ENCODE data around the gene SERF1B. TPM values are rescaled to one million over a fixed set of nuclear protein-coding genes. Genes with fewer than 3 reads are reported as not detected.
"Not testable (repeated sequence)": the region's sequence is repeated elsewhere in the genome, so short reads cannot be mapped to it uniquely, and the experiment has no call there.

The SERF1B gene
- total RNA-seq, 1 experiment from 2014 or later = 30.8 TPM

DNA sequence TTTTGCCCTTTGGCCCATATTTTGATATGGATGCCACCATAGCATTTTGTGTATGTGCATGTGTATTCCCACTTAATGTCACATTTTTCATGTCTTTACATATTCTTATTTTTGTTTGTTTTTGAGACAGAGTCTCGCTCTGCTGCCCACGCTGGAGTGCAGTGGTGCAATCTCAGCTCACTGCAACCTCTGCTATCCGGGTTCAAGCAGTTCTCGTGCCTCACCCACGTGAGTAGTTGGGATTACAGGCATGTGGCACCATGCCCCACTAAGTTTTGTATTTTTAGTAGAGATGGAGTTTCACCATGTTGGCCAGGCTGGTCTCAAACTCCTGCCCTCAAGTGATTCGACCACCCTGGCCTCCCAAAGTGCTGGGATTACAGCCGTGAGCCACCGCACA is 52.6 kb downstream of the SERF1B start:
- H3K36me3 Mint-ChIP-seq (ENCODE audit: insufficient read depth, unreplicated experiment); H3K27ac Mint-ChIP-seq (ENCODE audit: unreplicated experiment); DNase-seq; BruUV-seq (replicated peaks); intact Hi-C loops (cut with micrococcal nuclease; ENCODE audit: unreplicated experiment); H3K27me3 Mint-ChIP-seq (ENCODE audit: unreplicated experiment); H3K9me3 Mint-ChIP-seq (ENCODE audit: low read depth, unreplicated experiment); CTCF ChIA-PET; H3K4me1 Mint-ChIP-seq (ENCODE audit: low read depth, unreplicated experiment); H3K4me3 Mint-ChIP-seq (ENCODE audit: low read depth, unreplicated experiment): not testable (repeated sequence)

- BruUV-seq (replicated peaks); H3K27ac Mint-ChIP-seq (ENCODE audit: unreplicated experiment); H3K4me1 Mint-ChIP-seq (ENCODE audit: low read depth, unreplicated experiment); CTCF ChIA-PET; H3K27me3 Mint-ChIP-seq (ENCODE audit: unreplicated experiment); H3K9me3 Mint-ChIP-seq (ENCODE audit: low read depth, unreplicated experiment); intact Hi-C loops (cut with micrococcal nuclease; ENCODE audit: unreplicated experiment); H3K36me3 Mint-ChIP-seq (ENCODE audit: insufficient read depth, unreplicated experiment); H3K4me3 Mint-ChIP-seq (ENCODE audit: low read depth, unreplicated experiment); DNase-seq: not testable (repeated sequence)
Observed at GRCh38 chr5:70088907-70089464, 63.9 kb downstream of the SERF1B start.

GRCh38 chr5:70091776-70092175 is 66.7 kb downstream of the SERF1B start:
- H3K27me3 Mint-ChIP-seq (ENCODE audit: unreplicated experiment); H3K4me3 Mint-ChIP-seq (ENCODE audit: low read depth, unreplicated experiment); H3K27ac Mint-ChIP-seq (ENCODE audit: unreplicated experiment); H3K9me3 Mint-ChIP-seq (ENCODE audit: low read depth, unreplicated experiment); DNase-seq; H3K4me1 Mint-ChIP-seq (ENCODE audit: low read depth, unreplicated experiment); intact Hi-C loops (cut with micrococcal nuclease; ENCODE audit: unreplicated experiment); CTCF ChIA-PET; H3K36me3 Mint-ChIP-seq (ENCODE audit: insufficient read depth, unreplicated experiment); BruUV-seq (replicated peaks): not testable (repeated sequence)

Other genes with a start within 250 kb of the SERF1B start
- gene SMN2, start 24.4 kb downstream of the SERF1B start, total RNA-seq (2022) = 39.1 and 56.7 TPM in 2 replicates